GM12875 (cell line): ENCODE measurements around the gene GSE1.

ENCODE experiments used
- H3K4me3 ChIP-seq: one replicate; pipeline ENCODE4 v1.5.1; 2011; ENCODE audit warnings: low read depth, low read length, control low read depth
- TF ChIP-seq, protein P1 (sequence below): IDR thresholded peaks from 2 replicates; pipeline ENCODE4 v1.5.1; 2011; ENCODE audit warnings: low read depth, mild to moderate bottlenecking, control low read depth, inconsistent platforms, low read length, moderate library complexity, borderline replicate concordance; ENCODE audit not compliant: insufficient read depth

Gene GSE1

GRCh38 chr16:85600078-85600477 lies 13.0 kb upstream of the GSE1 start:
- TF ChIP-seq, protein P1, sequence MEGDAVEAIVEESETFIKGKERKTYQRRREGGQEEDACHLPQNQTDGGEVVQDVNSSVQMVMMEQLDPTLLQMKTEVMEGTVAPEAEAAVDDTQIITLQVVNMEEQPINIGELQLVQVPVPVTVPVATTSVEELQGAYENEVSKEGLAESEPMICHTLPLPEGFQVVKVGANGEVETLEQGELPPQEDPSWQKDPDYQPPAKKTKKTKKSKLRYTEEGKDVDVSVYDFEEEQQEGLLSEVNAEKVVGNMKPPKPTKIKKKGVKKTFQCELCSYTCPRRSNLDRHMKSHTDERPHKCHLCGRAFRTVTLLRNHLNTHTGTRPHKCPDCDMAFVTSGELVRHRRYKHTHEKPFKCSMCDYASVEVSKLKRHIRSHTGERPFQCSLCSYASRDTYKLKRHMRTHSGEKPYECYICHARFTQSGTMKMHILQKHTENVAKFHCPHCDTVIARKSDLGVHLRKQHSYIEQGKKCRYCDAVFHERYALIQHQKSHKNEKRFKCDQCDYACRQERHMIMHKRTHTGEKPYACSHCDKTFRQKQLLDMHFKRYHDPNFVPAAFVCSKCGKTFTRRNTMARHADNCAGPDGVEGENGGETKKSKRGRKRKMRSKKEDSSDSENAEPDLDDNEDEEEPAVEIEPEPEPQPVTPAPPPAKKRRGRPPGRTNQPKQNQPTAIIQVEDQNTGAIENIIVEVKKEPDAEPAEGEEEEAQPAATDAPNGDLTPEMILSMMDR, result no peak

DNA sequence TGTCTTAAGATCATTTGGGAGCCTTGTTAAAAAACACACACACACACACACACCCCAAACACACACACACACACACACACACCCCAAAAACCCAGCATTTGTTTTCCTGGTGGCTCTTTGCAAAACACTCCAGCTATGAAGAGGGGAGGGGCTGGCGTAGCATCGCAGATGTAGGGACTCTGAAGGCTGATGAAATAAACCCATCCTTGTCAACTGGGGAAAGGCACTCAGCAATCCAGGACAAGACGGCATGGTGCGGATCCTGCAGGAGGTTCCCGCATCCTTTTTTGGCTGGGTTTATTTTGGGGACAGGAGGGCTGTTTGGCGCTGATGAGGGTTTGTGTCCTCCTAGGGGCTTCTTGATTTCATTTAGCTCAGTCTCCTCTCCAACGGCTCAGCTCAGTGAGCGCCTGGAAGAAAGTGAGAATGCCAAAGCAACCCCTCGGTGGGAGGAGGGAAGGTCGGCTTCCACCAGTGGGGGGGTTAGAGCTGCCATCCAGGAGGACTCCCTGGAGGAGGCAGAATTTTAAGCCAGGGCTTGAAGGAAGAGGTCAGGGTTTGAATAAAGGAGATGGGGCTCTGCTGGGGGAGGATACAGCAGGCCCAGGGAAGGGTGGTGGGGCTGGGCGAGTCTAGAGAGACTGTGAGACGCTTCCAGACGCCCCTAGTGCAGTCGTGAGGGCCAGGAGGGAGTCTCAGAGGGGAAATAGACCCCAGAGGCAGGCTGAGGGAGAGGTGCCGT lies 12.4 kb upstream of the GSE1 start:
- TF ChIP-seq, protein P1, result no peak
- H3K4me3 ChIP-seq, result no peak overlapping the region

More at GRCh38 chr16:85600078-85600477, 13.0 kb upstream of the GSE1 start:
- no peak overlapping the region for H3K4me3 ChIP-seq

GRCh38 chr16:85601272-85601639 lies 11.9 kb upstream of the GSE1 start:
- H3K4me3 ChIP-seq, result no peak overlapping the region
- TF ChIP-seq, protein P1, result no peak

DNA sequence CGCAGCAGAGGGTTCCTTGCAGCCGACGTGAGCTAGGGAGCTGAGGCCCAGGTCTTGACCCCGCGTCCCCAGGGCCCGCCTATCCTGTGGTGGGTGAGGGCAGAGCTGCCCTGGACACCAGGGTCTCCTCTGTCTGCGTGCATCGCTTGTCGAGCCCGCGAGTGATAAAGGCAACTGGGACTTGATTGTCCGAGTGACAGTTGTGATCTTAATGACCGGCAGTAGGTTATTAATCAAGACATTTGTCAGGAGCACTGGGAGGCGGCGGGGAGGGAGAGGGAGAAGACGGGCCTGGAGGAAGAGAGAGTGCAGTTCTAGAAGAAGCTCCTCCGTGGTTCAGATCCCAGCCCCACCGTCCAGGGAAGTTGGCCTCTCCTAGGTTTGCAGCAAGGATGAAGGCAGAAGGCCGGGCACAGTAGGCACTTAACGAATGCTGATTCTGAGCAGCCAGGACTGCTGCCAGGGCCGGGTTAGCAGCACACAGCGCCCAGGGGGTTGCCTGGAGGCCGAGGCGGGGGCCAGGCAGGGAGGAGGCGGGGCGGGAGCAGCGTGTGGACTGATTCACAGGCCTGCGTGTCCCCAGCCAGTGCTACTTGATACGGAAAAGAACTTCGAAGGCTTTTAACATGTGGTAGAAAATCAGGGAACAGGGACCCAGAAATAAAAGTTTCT lies 11.3 kb upstream of the GSE1 start:
- TF ChIP-seq, protein P1, result no peak
- H3K4me3 ChIP-seq, result no peak overlapping the region

GRCh38 chr16:85602402-85603202 lies 10.5 kb upstream of the GSE1 start:
- TF ChIP-seq, protein P1, result no peak
- H3K4me3 ChIP-seq, result no peak overlapping the region

GRCh38 chr16:85603203-85603755 lies 9.8 kb upstream of the GSE1 start:
- TF ChIP-seq, protein P1, result no peak
- no peak overlapping the region for H3K4me3 ChIP-seq
